ENCODE results near the gene ZNF609. TPM values are rescaled to one million over a fixed set of nuclear protein-coding genes. Genes with fewer than 3 reads are reported as not detected.

ZNF609 gene
- total and polyA plus RNA-seq, 2 experiments from 2014 or later: 6.3 to 11.3 TPM

DNA sequence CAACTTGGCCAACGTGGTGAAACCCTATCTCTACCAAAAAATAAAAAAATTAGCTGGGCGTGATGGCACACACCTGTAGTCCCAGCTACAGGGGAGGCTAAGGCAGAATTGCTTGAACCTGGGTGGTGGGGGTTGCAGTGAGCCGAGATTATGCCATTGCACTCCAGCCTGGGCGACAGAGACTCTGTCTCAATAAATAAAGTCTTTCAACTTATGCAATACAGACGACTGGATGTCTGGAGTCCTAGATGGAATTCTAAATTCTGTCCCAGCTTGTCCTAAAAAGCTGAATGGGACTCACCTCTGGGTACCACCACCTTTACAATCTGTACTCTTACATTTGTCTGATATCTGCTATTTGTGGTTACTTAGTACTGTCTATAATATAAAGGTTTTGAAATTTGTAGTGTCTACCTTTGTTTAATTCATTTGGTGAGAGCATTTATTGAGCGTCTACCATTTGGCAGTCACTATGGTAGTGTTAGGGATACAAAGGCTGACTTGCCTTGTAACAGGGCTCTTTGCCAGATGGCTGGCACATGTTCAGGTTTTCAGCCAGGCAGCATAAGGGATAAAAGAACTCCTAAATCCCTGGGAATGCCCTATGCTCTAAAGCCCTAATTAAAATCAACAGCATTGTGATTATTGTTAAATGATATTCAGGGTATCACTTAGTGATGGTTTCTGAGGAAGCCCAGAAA is 7.2 kb upstream of the ZNF609 start:
- no peaks in the 10 kb centered on the region; the same call in 1 of the 2 replicates for H3K79me2 ChIP-seq (ENCODE audit: insufficient read depth)
- H3K9me3 ChIP-seq (ENCODE audit: low read depth): no peaks in the 10 kb centered on the region
- H3K36me3 ChIP-seq (ENCODE audit: low read depth): peaks cover 19% of the 10 kb centered on the region
- H3K9me2 ChIP-seq (ENCODE audit: insufficient read depth): no peaks in the 10 kb centered on the region
- H3F3A ChIP-seq (ENCODE audit: insufficient read depth): no peaks in the 10 kb centered on the region
- no peak for DNase-seq
- no peak for TF ChIP-seq EZH2phosphoT487 (IDR thresholded peaks at IDR 0.05; ENCODE audit: insufficient read depth, low read depth)
- no peak for TF ChIP-seq EZH2 (IDR thresholded peaks at IDR 0.05; ENCODE audit: insufficient read depth, poor library complexity, severe bottlenecking)
- H3K9ac ChIP-seq: no peak overlapping the region
- H3K27me3 ChIP-seq (replicated peaks; ENCODE audit: insufficient read depth): no peaks in the 10 kb centered on the region
- in situ Hi-C loops (cut with MboI): no loop called here
- H2AFZ ChIP-seq: no peak overlapping the region
- no peaks in the 10 kb centered on the region for H3K4me1 ChIP-seq (ENCODE audit: insufficient read depth)
- WGBS, 2 experiments (ENCODE audit: low coverage in 1 of 2, low lambda C conversion rate in 2 of 2, missing lambda C conversion rate in 2 of 2): 65 to 74% methylated on average over 6 of the region's 6 CpGs
- H3K27ac ChIP-seq: no peak overlapping the region
- H4K20me1 ChIP-seq (ENCODE audit: insufficient read depth): no peaks in the 10 kb centered on the region
- H3K4me2 ChIP-seq (ENCODE audit: unreplicated experiment): no peak overlapping the region
- H3K4me3 ChIP-seq: no peak overlapping the region

DNA sequence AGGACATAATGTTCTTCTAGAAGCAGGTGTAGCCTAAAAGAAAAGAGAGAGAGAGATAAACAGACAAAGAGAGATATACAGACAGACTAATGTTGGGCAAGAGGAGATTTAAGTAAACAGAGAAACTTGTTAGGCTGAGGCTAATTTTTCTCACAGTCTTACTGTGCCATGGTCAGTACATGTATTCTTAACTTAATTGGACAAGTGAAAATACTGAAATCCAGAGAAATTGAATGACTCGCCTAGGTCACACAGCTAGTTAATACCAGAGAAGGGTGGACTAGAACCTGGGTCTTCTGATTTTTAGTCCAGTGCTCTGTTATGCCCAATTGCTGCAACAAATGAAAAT is 6.7 kb upstream of the ZNF609 start:
- H3K9me3 ChIP-seq (ENCODE audit: low read depth): no peaks in the 10 kb centered on the region
- H3K27ac ChIP-seq: no peak overlapping the region
- no peak for TF ChIP-seq EZH2phosphoT487 (IDR thresholded peaks at IDR 0.05; ENCODE audit: insufficient read depth, low read depth)
- no peak for TF ChIP-seq EZH2 (IDR thresholded peaks at IDR 0.05; ENCODE audit: insufficient read depth, poor library complexity, severe bottlenecking)
- in situ Hi-C loops (cut with MboI): no loop called here
- no peak overlapping the region for H3K9ac ChIP-seq
- no peak overlapping the region for H2AFZ ChIP-seq
- H3K79me2 ChIP-seq (ENCODE audit: insufficient read depth): no peaks in the 10 kb centered on the region; the same call in 1 of the 2 replicates
- H3K4me2 ChIP-seq (ENCODE audit: unreplicated experiment): no peak overlapping the region
- no peaks in the 10 kb centered on the region for H4K20me1 ChIP-seq (ENCODE audit: insufficient read depth)
- DNase-seq: no peak
- no peaks in the 10 kb centered on the region for H3K27me3 ChIP-seq (replicated peaks; ENCODE audit: insufficient read depth)
- H3K4me1 ChIP-seq (ENCODE audit: insufficient read depth): no peaks in the 10 kb centered on the region
- 74 to 79% methylated on average over 1 of the region's 1 CpG for WGBS, 2 experiments (ENCODE audit: low coverage in 1 of 2, low lambda C conversion rate in 2 of 2, missing lambda C conversion rate in 2 of 2)
- H3K9me2 ChIP-seq (ENCODE audit: insufficient read depth): no peaks in the 10 kb centered on the region
- peaks cover 19% of the 10 kb centered on the region for H3K36me3 ChIP-seq (ENCODE audit: low read depth)
- no peaks in the 10 kb centered on the region for H3F3A ChIP-seq (ENCODE audit: insufficient read depth)
- H3K4me3 ChIP-seq: no peak overlapping the region

DNA sequence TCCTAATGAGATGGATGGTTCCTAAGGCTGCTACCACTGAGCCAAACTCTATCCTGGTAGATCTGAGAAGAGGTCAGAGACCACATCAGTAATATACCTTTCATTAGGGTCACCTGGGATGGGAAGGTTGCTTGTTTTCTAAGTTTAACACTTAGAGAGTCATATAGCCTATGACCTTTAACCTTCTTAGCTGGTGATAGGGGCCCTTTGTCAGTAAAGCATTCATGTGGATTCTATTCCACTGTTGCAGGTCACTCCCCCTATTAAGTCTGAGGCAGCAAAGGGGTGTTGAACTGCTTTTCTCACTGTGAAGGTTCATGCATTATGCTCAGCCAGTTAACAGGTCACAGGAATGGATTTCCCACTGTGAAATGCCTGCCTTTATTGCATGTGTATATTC is 6.1 kb upstream of the ZNF609 start:
- Histone ChIP-seq H3K9me2 (ENCODE audit: insufficient read depth) (no peaks in the 10 kb centered on the region), H3K9ac (no peak overlapping the region), H3K4me2 (ENCODE audit: unreplicated experiment) (no peak overlapping the region), H2AFZ (no peak overlapping the region), H3K9me3 (ENCODE audit: low read depth) (no peaks in the 10 kb centered on the region), H3K79me2 (ENCODE audit: insufficient read depth) (no peaks in the 10 kb centered on the region), H3K4me1 (ENCODE audit: insufficient read depth) (no peaks in the 10 kb centered on the region), H4K20me1 (ENCODE audit: insufficient read depth) (no peaks in the 10 kb centered on the region), H3F3A (ENCODE audit: insufficient read depth) (peaks cover 3% of the 10 kb centered on the region), H3K4me3 (no peak overlapping the region), H3K27ac (no peak overlapping the region), H3K27me3 (replicated peaks; ENCODE audit: insufficient read depth) (no peaks in the 10 kb centered on the region), H3K36me3 (ENCODE audit: low read depth) (peaks cover 19% of the 10 kb centered on the region)
- in situ Hi-C loops (cut with MboI): no loop called here
- TF ChIP-seq EZH2 (IDR thresholded peaks at IDR 0.05; ENCODE audit: insufficient read depth, poor library complexity, severe bottlenecking): no peak
- no peak for TF ChIP-seq EZH2phosphoT487 (IDR thresholded peaks at IDR 0.05; ENCODE audit: insufficient read depth, low read depth)
- DNase-seq: no peak

DNA sequence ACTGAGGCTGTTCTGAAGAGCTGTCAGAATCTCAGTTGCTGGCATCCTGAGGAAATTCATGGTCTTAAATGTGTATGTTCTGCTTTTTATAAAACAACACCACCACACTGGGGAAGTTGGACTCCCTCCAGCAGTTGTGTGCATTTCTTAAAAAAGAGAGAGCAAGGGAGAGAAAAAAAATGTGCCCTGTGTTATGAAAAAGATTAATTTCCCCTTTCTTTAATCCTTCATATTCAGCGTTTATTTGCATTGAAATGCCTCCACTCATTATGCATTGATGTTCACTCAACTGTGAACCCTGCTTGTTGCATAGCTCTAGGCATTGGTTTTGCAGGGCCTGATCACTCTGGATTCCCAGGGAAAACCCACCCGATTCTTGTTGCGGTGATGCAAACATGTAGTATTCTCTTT is 4.4 kb upstream of the ZNF609 start:
- Histone ChIP-seq H3K9me2 (ENCODE audit: insufficient read depth) (no peaks in the 10 kb centered on the region), H3K4me2 (ENCODE audit: unreplicated experiment) (no peak overlapping the region), H3K9me3 (ENCODE audit: low read depth) (no peaks in the 10 kb centered on the region), H4K20me1 (ENCODE audit: insufficient read depth) (no peaks in the 10 kb centered on the region), H2AFZ (no peak overlapping the region), H3K27ac (no peak overlapping the region), H3K4me1 (ENCODE audit: insufficient read depth) (no peaks in the 10 kb centered on the region), H3K9ac (no peak overlapping the region), H3K27me3 (replicated peaks; ENCODE audit: insufficient read depth) (no peaks in the 10 kb centered on the region), H3F3A (ENCODE audit: insufficient read depth) (peaks cover 11% of the 10 kb centered on the region), H3K4me3 (no peak overlapping the region), H3K36me3 (ENCODE audit: low read depth) (peaks cover 16% of the 10 kb centered on the region), H3K79me2 (ENCODE audit: insufficient read depth) (no peaks in the 10 kb centered on the region)
- in situ Hi-C loops (cut with MboI): no loop called here
- WGBS, 2 experiments (ENCODE audit: low coverage in 1 of 2, low lambda C conversion rate in 2 of 2, missing lambda C conversion rate in 2 of 2): 77 to 83% methylated on average over 3 of the region's 3 CpGs
- no peak for DNase-seq
- no peak for TF ChIP-seq EZH2phosphoT487 (IDR thresholded peaks at IDR 0.05; ENCODE audit: insufficient read depth, low read depth)
- no peak for TF ChIP-seq EZH2 (IDR thresholded peaks at IDR 0.05; ENCODE audit: insufficient read depth, poor library complexity, severe bottlenecking)
